Stimulated activated CD8-positive, alpha-beta memory T cell treated with anti-CD3 and anti-CD28 coated beads, Interleukin-12 subunit alpha, Interleukin-12 subunit beta, amount 100 ng/mL, for 4 hours (primary cell): ENCODE results near the gene AQP3.
"Not testable (repeated sequence)": the region's sequence is repeated elsewhere in the genome, so short reads cannot be mapped to it uniquely, and the experiment has no call there.

Source experiments
- DNase-seq: peaks from one replicate; pipeline ENCODE4 v3.0.0-alpha.2; 2020; ENCODE audit warnings: low read depth

AQP3 gene

GRCh38 chr9:33465096-33465495 is 17.7 kb upstream of the AQP3 start:
- no peak for DNase-seq

- DNase-seq: no peak
Observed at GRCh38 chr9:33464045-33464636, 16.7 kb upstream of the AQP3 start.

GRCh38 chr9:33463151-33463550 is 15.8 kb upstream of the AQP3 start:
- no peak for DNase-seq

GRCh38 chr9:33461492-33461891 is 14.1 kb upstream of the AQP3 start:
- no peak for DNase-seq

- no peak for DNase-seq
Observed at GRCh38 chr9:33460854-33461253, 13.5 kb upstream of the AQP3 start.

- DNase-seq: no peak
Observed at GRCh38 chr9:33459115-33459514, 11.7 kb upstream of the AQP3 start.

GRCh38 chr9:33458444-33458843 is 11.1 kb upstream of the AQP3 start:
- DNase-seq: peak; percentile 41

- no peak for DNase-seq
Observed at GRCh38 chr9:33455945-33456344, 8.6 kb upstream of the AQP3 start.

GRCh38 chr9:33455456-33455855 is 8.1 kb upstream of the AQP3 start:
- not testable (repeated sequence) for DNase-seq

GRCh38 chr9:33454661-33455026 is 7.3 kb upstream of the AQP3 start:
- not testable (repeated sequence) for DNase-seq

GRCh38 chr9:33453999-33454660 is 6.7 kb upstream of the AQP3 start:
- DNase-seq: no peak

GRCh38 chr9:33453286-33453860 is 6.0 kb upstream of the AQP3 start:
- DNase-seq: no peak

GRCh38 chr9:33452828-33453271 is 5.5 kb upstream of the AQP3 start:
- DNase-seq: peak; percentile 21

GRCh38 chr9:33450621-33451146 is 3.3 kb upstream of the AQP3 start:
- no peak for DNase-seq

- no peak for DNase-seq
Observed at GRCh38 chr9:33449715-33450114, 2.3 kb upstream of the AQP3 start.

GRCh38 chr9:33447799-33448553 is 583 bp upstream of the AQP3 start:
- DNase-seq: no peak

- no peak for DNase-seq
Observed at GRCh38 chr9:33446240-33446945, 1.0 kb downstream of the AQP3 start.

GRCh38 chr9:33445389-33446239 is 1.8 kb downstream of the AQP3 start:
- DNase-seq: no peak

- no peak for DNase-seq
Observed at GRCh38 chr9:33443464-33444154, 3.8 kb downstream of the AQP3 start.

GRCh38 chr9:33443047-33443446 is 4.3 kb downstream of the AQP3 start:
- DNase-seq: no peak
